Endometrial microvascular endothelial cells (primary cell): ENCODE measurements around the gene RNF121. TPM values are rescaled to one million over a fixed set of nuclear protein-coding genes. Genes with fewer than 3 reads are reported as not detected.

Experiments used
- in situ Hi-C: cut with HindIII; loops from 2 replicates; pipeline ENCODE4 v1.10.0; 2017; ENCODE audit warnings: low sequenced_read_pairs, low pct_unique_long_range_greater_than_20kb; ENCODE audit errors: inconsistent ontology term
- total RNA-seq: library from RNA; depleted of rRNA; stranded (reverse); fragments of >200 nt; gene quantifications from one replicate; pipeline ENCODE4 v1.2.3, GENCODE V29; 2015; ENCODE audit errors: inconsistent ontology term

The RNF121 gene
- total RNA-seq, 1 donor from 2014 or later, result 43.1 TPM

DNA sequence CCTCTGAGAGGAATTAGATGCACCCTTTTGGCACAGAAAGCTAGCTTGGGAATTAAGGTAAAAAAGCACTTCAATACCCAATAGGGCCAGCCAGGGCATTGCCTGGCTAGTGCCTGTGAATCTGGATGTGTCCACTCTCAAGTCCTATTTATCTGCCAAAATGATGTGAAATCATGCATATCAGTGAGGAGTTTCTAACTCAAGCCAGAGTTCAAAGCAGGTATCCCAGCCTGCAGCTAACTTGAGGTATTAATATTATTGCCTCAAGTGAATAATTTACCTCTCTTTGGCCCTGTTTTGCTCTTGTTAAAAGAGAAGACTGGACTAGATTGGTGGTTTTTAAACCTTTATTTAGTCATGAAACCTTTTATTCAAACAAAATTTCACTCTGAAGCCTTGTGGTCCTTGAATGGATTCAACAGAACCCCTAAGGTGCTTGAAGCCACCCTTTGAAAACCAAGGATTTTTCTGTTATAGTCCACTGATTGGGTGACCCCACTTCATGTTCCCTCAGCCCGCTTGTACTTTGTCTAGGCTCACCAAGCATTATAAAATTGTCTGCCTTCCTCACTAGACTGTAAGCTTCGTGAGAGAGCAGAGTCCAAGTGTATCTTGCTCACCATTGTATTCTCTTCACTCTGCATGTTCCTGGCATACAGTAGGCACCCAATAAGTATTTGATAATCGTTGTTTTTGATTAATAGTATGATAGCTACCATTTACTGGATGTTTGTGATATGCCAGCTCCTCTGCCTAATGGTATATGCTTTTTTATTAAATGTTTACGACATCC, 4.5 kb downstream of the RNF121 start:
- in situ Hi-C loops, result no loop called here

DNA sequence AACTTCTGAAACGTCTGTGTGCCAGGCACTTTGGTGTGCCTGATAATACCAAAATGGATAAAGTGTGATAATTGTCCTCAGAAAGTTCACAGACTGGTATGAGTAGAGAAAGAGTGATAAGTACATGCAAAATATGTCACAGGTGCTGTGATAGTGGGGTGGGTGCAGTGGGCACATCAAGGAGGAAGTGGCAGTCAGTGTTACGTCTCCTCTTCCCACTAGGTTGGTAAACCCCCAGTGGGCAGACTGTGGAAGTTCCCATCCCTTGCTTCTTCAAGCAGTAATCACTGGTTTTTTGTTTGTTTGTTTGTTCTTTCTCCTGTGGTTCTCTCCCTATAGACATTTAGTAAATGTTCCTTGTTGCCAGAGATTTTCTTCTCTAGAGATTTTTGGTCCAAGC, 5.4 kb downstream of the RNF121 start:
- in situ Hi-C loops, result no loop called here

DNA sequence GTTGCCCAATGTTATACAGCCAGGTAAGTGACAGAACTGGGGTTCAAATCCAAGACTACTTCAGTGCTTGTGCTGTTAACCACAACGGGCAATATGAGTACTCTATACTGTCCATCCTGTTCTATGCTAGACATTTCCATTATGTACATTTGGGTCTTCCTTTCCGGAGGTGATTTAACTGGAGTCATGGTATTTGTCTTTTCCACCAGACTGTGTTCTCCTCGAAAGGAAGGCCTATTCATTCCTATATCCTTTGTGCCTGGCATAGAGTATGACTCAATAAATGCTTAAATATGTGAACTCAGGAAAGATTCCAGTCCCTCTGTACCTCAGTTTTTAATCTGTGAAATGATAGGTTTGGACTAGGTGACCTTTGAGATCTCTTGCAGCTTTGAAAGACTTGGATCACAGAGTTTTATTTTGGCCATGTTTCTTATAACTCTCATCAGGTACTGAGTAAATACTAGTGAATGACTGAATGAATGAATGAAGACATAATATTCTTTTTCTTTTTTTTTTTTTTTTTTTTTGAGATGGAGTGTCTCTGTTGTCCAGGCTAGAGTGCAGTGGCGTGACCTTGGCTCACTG, 6.6 kb downstream of the RNF121 start:
- in situ Hi-C loops, result no loop called here

DNA sequence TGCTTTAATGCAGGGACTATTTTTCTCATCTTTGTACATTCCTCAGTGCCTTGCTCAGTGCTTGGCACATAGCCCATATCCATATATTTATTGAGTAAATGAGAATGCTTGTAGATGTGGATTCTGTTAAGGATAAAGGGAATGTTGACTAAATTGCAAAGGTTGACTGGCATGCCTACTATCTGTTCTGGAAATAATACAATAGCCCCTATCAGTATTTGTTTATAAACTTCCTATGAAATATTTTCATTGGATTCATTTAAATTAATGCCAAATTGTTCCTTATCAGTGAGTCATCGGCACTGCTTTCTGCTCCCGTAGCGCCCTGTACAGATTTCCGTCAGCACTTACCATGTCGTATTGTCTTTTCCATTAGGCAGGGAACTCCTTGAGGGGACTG, 8.0 kb downstream of the RNF121 start:
- in situ Hi-C loops, result no loop called here

DNA sequence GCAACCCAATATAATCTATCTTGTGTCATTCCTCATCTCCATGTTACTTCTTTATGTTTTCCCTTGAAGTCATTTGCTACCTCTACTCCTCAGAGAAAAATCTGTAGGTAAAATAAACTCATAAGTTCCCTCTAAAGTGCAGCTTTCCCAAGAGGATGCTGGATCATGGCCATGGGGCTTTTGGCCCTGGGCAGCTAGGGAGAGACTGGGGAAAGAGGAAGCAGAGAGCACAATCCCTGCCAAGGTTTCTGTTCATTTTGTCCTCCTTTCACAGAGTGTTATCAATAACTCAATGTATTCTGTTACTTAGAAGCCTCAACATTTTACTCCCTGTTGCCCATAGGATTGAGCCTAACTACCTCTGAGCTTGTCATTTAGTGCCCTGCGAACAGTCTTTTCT, 9.0 kb downstream of the RNF121 start:
- in situ Hi-C loops, result no loop called here

DNA sequence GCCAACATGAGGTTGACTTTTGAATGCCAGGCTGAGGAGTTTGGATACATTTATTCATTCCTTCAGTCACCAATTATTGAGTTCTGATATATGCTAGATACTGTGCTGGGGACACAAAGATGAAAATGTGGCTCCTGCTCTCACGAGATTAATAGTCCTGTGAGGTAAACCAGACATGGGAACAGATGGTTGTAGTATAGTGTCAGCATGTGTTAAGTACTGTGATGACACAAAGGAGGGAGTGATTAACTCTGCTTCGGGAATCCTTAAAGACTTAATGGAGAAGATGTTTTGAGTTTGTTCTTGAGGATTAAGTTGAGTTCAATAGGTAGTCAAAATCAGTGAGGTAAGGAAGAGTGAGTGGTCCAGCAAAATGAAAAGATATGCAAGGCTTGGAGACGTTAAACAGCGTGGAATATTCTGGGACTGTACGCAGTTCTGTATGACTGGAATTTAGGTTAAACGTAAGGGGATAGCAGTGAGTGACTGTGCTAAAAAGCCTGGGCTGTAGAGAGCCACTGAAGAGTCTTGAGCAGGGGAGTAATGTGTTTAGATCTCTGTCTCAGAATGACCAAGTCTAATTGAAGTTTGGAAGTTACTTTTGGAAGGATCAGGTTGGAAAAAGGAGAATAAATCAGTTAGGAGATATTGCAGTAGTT, 11.8 kb downstream of the RNF121 start:
- in situ Hi-C loops, result no loop called here

DNA sequence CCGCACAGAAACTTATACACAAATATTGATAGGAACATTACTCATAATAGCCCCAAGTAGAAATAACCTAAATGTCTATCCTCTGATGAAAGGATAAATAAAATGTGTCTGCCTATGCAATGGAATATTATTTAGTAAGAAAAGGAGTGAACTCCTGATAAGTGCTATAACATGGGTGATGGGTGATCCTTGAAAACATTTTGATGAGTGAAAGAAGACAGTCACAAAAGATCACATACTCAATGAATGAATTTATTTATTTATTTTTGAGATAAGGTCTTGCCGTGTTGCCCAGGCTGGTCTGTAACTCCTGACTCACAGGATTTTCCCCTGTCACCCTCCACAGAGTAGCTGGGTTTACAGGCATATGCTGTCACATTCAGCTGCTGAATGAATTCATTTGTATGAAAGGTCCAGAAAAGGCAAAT, 17.3 kb downstream of the RNF121 start:
- in situ Hi-C loops, result no loop called here

DNA sequence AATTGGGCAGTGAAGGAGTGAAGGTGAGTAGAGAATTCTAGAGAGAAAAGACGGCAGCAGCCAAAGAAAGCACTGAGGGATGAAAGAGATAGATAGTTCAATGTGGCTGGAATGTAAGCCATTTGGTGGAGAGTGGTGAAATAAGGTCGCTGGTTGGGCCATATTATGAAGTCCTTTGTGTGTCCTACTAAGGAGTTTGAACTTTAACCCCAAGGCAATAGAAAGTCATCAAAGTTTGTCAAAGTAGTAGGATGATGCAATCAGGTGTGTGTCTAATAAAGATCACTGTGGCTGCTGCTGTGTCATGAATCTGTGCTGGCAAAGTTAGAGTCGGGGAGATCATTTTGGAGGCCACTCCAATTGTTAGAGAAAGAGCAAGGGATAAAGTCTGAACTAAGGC, 18.7 kb downstream of the RNF121 start:
- in situ Hi-C loops, result no loop called here

DNA sequence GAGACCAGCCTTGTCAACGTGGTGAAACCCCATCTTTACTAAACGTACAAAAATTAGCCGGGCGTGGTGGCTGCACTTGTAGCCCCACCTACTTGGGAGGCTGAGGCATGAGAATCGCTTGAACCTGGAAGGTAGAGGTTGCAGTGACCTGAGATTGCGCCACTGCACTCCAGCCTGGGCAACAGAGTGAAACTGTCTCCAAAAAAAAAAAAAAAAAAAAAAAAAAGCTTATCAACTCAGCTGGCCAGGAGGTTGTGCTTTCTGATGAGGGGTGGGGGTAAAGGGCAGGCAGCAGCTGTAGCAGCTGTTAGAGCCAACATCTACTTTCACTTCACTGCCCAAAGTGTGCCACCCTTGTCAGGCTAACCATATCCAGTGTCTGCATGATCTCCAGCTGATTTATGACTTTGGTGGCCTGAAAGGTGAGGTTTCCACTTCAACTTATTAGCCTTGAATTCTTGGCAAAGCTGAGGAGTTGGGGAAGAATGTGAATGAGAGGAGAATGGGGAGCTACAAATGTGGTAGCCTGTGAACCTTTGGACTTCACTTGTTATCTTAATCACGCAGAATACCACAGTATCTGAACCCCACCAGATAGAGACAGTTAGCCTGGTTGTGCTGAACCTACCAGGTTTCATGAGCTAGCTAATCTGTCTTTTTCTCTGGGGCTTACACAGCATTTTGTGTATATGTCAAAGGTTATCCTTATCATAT, 19.6 kb downstream of the RNF121 start:
- in situ Hi-C loops, result no loop called here

DNA sequence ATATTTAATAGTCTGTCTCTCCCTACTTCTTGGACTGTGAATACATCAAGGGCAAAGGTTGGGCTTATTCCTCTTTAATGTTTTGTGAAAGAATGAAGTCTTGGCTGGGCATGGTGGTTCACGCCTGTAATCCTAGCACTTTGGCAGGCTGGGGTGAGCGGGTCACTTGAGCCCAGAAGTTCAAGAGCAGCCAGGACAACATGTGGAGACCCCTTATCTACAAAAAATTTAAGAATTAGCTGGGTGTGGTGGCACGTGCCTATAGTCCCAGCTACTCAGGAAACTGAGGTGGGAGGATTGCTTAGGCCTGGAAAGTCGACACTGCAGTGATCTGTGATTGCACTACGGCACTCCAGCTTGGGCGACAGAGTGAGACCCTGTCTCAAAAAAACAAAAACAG, 20.2 kb downstream of the RNF121 start:
- in situ Hi-C loops, result no loop called here

DNA sequence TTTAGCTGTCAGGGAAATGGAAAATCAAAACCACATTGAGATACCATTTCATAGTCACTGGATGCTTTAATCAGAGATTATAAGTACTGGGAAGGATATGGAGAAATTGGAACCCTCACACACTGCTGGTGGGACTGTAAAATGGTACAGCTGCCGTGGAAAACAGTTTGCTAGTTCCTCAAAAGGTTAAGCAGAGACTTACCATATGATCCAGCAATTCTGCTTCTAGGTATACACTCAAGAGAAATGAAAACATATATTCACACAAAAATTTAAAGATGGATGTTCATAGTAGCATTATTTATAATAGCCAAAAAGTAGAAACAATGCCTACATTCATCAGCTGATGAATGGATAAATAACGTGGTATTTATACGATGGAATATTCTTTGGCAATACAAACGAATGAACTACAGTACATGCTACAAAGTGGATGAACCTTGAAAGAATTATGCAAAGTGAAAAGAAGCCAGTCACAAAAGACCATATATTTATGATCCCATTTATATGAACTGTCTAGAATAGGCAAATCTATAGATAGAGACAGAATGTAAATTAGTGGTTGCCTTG, 23.0 kb downstream of the RNF121 start:
- in situ Hi-C loops, result no loop called here

DNA sequence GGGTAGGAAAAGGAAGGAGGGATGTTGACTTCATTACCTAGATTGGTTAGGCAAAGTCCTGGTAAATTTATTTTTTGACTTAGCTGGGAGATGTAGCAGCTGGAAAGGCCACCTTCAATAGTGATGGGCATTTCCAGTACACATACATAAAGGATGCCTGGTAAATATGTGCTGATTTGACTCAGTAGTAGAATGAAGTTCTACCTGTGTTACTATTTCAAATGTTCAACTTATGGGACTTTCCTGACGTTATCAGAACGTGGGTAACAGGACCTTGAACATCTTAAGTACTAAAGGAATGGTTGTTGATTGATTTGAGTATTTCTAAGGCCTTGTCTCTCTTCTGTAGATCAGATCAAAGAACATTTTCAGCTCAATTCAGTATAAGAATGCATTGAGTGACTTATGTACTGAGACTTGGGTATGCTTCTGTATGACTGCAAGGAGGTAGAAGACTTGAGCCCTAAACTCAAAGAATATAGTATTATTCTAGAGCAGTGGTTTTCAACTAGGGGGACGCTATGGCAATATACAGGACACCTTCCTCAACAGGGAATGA, 27.1 kb downstream of the RNF121 start:
- in situ Hi-C loops, result no loop called here

DNA sequence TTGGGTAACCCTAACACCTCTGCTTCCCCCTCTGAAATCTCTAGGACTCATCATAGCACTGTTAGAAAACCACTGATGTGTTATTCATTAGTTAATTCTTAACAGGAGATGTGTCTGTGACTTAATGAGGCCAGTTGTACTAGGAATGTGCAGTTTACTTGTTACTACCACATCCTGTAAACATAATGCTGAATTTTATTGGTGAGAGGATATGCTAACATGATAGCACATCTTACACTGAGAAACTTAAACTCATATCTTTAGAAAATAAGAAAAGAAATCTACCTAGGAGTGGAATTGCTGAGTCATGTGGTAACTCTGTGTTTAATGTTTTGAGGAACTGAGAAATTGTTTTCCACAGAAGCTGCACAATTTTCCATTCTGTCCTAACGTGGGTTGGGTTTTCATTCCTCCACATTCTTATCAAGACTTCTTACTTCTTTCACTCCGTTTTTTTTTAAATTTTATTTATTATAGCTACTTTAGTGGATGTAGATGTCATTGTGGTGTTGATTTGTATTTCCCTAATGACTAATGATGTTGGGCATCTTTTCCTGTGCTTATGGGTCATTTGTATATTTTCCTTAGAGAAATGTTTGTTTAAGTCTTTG, 33.7 kb downstream of the RNF121 start:
- in situ Hi-C loops, result no loop called here

DNA sequence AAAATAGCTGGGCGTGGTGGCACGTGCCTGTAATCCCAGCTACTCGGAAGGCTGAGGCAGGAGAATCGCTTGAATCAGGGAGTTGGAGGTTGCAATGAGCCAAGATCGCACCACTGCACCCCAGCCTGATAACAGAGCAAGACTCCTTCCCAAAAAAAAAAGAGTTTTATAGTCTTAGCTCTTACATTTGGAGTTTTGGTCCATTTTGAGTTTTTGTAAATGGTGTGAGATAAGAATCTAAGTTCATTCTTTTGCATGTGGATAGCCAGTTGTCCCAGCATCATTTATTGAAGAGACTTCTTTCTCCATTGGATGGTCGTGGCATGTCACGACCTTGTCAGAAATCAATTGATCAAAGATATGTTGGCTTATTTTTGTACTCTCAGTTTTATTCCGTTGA, 34.6 kb downstream of the RNF121 start:
- in situ Hi-C loops, result no loop called here

DNA sequence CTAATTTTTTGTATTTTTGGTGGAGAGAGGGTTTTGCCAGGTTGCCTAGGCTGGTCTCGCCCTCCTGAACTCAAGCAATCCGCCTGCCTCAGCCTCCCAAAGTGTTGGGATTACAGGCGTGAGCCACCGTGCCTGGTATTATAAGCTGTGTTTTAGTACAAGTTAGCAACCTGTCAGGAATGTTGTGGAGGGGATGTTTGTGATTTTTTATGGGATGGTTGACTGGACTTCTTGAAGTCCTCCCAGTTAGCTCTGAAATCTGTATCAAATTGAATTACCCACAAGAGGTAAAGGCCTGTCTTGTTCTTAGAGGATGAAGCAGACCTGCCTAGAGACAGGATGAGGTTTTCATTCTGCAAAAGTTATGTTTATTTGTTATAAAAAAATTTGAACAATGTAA, 35.8 kb downstream of the RNF121 start:
- in situ Hi-C loops, result no loop called here

DNA sequence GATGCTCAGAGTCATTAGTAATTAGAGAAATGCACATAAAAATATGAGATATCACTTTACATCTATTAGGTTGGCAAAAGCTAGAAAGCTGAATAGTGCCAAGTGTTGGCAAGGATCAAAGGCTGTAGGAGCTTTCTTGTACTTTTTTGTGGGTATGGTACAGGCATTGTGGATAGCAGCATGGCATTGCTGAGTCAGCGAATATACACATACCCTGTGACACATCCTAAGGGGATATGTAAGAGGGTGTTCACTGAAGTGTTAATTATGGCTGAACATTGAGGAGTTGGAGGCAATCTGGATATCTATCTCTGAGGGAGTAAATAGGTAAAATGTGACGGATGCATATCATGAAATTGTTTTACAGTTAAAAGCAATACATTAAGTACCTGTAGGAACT, 42.8 kb downstream of the RNF121 start:
- in situ Hi-C loops, result no loop called here

DNA sequence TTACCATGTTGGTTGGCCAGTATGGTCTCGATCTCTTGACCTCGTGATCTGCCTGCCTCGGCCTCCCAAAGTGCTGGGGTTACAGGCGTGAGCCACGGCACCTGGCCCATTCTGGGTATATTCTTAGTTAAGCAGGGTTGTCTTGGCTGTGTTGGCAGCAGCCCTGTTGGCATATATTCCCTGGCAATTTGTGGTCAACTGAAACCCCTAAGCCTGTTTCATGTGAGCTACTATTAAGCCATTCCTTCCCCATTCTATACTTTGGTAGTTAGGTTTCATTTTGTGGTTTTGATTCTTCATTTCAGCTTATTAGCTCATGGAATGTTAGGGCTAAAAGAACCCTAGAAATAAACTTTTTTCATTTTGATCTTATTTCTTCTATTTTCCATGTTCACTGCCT, 47.7 kb downstream of the RNF121 start:
- in situ Hi-C loops, result no loop called here

DNA sequence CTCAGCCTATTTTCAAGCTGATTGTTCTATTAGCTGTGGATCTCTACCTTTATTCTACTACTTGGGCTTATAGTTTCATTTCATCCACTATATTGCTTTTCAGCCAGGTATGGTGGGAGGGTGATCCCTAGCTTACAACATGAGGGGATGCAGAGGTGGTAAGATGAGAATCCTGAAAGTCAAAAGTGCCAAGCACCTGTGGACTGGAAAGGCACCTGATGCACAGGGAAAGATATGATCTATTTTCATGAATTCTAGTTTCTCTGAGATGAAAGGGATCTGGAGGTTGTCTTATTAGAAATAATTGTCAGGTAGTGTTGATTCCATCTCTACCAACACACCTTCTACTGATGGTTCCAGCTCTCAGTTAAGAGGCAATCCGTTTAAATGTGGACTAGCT, 48.2 kb downstream of the RNF121 start:
- in situ Hi-C loops, result no loop called here
